HG03139 (cell line): ENCODE measurements around the gene LAMC2.
"Not testable (repeated sequence)": the region's sequence is repeated elsewhere in the genome, so short reads cannot be mapped to it uniquely, and the experiment has no call there.

Experiments
- ATAC-seq: cut with Tn5 transposase; IDR thresholded peaks from one replicate; pipeline ENCODE4 v1.9.1; 2021; ENCODE audit not compliant: unreplicated experiment

LAMC2 gene

DNA sequence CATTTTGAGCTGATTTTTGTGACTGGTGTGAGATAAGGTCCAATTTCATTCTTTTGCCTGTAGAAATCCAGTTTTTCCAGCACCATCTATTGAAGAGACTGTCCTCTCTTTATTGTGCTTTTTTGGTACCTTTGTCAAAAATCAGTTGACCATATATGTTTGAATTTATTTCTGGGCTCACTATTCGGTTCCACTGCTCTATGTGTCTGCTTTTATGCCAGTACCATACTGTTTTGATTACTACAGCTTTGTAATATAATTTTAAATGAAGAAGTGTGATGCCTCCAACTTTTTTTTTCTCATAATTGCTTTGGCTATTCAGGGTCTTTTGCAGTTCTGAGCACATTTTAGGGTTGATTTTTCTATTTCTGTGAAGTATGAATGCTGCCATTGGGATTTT lies 69.0 kb downstream of the LAMC2 start:
- no peak for ATAC-seq

GRCh38 chr1:183259924-183260323 lies 73.9 kb downstream of the LAMC2 start:
- ATAC-seq, result no peak

DNA sequence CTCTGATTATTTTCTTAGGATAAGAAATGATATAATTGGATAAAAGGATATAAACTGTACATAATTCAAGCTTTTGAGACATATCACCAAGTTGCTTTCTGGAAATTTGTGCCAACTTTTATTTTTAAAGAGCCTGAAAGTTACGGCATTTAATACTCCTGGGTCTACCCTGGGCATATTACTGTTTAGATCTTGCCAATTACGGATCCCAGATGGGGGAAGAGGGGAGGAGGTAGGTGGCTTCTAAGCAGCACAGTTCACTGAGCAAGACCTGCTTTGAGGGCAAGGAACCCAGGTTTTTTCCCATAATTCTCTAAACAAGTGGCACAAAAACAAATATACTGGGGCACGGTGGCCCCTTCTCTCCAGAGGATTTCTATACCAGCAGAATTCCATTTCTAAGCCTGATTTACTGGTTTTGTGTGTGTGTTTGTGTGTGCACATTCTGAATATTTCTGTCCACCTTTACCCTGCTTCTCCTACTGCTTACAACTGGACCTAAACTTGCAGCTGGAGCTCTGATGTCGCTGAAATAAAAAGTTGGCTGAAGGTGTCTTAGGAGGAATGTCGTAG lies 76.7 kb downstream of the LAMC2 start:
- ATAC-seq, result no peak

DNA sequence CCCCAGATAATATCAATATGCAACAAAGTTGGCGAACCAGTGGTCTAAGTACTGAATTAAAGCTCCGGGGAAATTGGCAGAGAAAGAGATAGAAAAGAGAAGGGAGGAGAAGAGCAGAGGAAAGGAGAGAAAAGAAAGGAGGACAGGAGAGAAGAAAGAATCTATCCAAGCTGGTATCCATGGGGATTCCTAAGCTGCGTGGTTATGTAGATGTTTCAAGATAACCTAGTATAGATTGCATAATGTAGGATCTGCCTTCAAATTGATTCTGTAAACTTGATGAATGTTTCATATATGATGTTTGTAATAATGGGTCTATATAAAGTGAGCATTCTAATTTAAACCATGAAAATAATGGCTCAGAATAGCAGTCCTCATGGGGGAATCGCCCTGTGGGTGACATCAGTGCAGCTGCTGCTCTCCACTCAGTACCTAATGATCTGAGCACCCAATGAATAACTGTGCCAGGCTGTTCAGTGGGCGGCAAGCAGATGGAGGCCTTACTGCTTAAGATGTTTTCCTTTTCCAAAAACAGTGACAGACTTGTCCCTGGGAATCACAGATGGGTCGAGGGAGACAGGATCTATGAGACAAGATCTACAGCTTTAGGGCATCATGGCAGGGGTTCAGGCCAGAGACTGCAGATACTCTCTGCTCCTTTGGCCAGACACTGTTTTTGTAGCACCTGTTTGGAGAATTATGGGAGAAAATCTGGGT lies 78.0 kb downstream of the LAMC2 start:
- no peak for ATAC-seq

DNA sequence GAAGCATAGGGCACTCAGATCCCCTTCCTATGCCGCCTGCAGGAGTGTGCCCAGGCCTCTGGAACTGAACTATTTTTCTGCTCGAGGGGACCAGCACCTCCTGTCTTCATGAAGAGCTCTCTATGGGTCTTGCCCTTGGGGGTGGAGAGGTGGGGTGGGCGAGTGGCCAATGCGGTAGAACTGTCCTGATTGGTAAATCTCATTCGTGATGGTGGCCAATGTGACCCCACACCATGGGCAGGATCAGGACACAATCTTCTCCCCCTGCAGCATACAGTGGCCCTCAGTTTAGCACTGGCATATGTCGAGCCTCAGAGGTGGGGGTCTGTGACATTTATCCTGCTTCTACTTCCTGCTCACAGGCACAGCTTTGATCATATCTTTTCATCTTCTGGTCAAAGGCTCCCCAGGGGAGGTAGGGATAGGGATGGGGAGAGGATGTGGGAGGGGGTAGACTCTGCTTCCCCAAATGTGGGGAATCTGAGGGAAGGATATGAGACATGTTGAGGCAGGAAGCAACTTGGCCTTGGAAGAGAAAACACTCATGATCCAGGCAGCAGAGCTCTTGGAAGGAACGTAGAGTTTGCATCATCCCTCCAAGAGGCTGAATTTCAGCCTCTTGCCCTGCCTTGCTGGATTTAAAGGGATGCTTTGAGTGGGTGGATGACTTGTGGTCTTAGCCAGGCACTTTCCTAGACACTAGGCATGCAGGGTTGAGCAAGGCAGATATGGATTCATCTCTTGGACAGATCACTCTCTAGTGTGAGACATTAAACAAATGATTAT lies 81.8 kb downstream of the LAMC2 start:
- no peak for ATAC-seq

GRCh38 chr1:183270541-183271141 lies 84.6 kb downstream of the LAMC2 start:
- ATAC-seq, result no peak

GRCh38 chr1:183272390-183272848 lies 86.4 kb downstream of the LAMC2 start:
- ATAC-seq, result no peak

DNA sequence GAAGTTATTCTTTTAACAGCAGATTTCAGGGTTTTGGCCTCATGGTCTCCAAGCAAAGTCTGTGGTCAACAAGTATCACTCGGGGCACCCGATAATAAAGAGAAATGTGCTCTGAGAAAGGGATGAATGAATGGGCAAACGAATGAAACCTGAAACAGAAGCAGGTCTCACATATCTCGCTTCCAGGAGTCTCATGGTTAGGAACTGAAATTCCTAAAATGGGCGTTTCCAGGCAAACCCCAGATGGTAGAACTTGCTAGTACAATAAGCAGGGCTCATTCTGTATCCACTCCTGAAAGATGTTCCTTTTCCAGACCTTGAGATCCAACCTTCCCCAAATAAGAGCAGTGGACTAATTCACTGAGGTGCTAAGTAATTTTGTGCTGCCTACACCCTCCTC lies 87.2 kb downstream of the LAMC2 start:
- no peak for ATAC-seq

GRCh38 chr1:183273984-183274383 lies 87.9 kb downstream of the LAMC2 start:
- ATAC-seq, result not testable (repeated sequence)

- no peak for ATAC-seq
Observed at GRCh38 chr1:183274836-183275235, 88.8 kb downstream of the LAMC2 start.

GRCh38 chr1:183275322-183275721 lies 89.3 kb downstream of the LAMC2 start:
- no peak for ATAC-seq

- ATAC-seq, result no peak
Observed at GRCh38 chr1:183276386-183277080, 90.5 kb downstream of the LAMC2 start.

GRCh38 chr1:183277821-183278738 lies 92.0 kb downstream of the LAMC2 start:
- no peak for ATAC-seq

GRCh38 chr1:183278739-183279591 lies 92.9 kb downstream of the LAMC2 start:
- ATAC-seq, result no peak

- ATAC-seq, result no peak
Observed at GRCh38 chr1:183279835-183280234, 93.8 kb downstream of the LAMC2 start.

DNA sequence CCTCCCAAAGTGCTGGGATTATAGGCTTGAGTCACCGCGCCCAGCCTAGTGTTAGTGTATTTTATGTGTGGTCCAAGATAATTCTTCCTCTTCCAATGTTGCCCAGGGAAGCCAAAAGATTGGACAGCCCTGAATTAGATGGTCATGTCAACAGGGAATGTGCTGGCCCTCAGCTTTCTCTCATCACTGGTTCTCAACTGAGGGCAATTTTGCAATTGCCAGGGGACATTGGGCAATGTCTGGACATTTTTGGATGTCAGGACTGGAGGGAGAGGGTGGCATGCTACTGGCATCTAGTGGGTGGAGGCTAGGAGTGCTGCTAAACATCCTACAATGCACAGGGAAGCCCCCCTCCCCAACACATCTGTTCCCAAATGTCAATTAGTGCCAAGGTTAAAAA lies 95.0 kb downstream of the LAMC2 start:
- ATAC-seq, result no peak

DNA sequence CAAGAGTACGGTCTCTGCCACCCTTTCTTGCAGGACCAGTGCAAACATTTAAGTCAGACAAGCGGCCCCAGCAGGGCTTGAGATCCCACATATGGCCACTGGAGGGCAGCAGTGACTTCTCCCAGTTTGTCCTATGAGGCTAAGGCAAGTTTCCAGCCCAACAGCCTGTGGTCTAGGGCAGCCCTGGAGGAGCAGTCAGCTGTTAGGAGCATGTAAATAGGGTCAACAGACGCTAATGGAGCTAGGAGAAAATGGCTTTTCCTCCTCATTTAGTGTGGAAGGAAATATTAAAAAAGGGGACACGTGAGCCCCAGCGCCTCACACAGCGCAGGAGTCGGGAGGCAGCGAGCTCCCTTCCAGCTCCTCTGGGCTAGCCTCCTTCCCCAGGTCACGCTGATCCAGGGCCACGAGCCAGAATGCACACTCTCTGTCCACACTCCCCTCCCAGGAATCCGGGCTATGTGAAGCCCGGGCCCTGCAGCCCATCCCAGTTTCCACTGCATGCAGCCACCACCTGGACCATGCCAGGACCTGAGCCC lies 95.6 kb downstream of the LAMC2 start:
- ATAC-seq, result no peak

GRCh38 chr1:183282101-183282855 lies 96.2 kb downstream of the LAMC2 start:
- ATAC-seq, result no peak
